Islet of Langerhans (tissue), 1 donor: Measurements from ENCODE around the gene EFCAB13.
A peak's percentile ranks its signal among the peaks of the same experiment; 100 is the strongest.
"Not testable (repeated sequence)": the region's sequence is repeated elsewhere in the genome, so short reads cannot be mapped to it uniquely, and the experiment has no call there.

Experiments used
- FAIRE-seq: peaks from one replicate; lab custom pipeline; 2011; peaks lifted over from hg19 to GRCh38; lab: Jason Lieb, UNC

The EFCAB13 gene

GRCh38 chr17:47425887-47426635 is 102.3 kb downstream of the EFCAB13 start:
- peak; percentile 51 for FAIRE-seq

- FAIRE-seq: peak; percentile 13
Measured at GRCh38 chr17:47427985-47428384, 104.2 kb downstream of the EFCAB13 start.

GRCh38 chr17:47432240-47432639 is 108.5 kb downstream of the EFCAB13 start:
- not testable (repeated sequence) for FAIRE-seq

- no peak for FAIRE-seq
Measured at GRCh38 chr17:47465165-47465564, 141.4 kb downstream of the EFCAB13 start.

- not testable (repeated sequence) for FAIRE-seq
Measured at GRCh38 chr17:47466976-47467375, 143.2 kb downstream of the EFCAB13 start.

- FAIRE-seq: no peak
Measured at GRCh38 chr17:47470836-47471235, 147.1 kb downstream of the EFCAB13 start.

GRCh38 chr17:47472073-47472472 is 148.3 kb downstream of the EFCAB13 start:
- not testable (repeated sequence) for FAIRE-seq
